ENCODE data around the gene ARPP21.

GRCh38 chr3:35663471-35663870 lies 24.1 kb downstream of the ARPP21 start:
- TF ChIP-seq CTCF (IDR thresholded peaks at IDR 0.05) (no peak), POLR2A (IDR thresholded peaks at IDR 0.05) (no peak), EP300 (IDR thresholded peaks at IDR 0.05) (no peak)
